GM23338 (cell line): ENCODE measurements around the gene EZH1. TPM values are rescaled to one million over a fixed set of nuclear protein-coding genes. Genes with fewer than 3 reads are reported as not detected.

Source experiments
- ATAC-seq: fragments of 200-7000 bp; cut with Tn5 transposase; 3 replicates; pipeline ENCODE4 v1.9.1; 2020
- DNase-seq: peaks from one replicate; pipeline ENCODE4 v3.0.0-alpha.2; 2015; ENCODE audit warnings: low spot score
- H2AFZ ChIP-seq: fragments of 200-600 bp; sonication (generic); 2 replicates; pipeline ENCODE4 v1.8.0; 2016; ENCODE audit warnings: antibody characterized with exemption, mild to moderate bottlenecking, moderate library complexity
- H3F3A ChIP-seq: fragments of 200-600 bp; sonication (generic); replicated peaks from 2 replicates; pipeline ENCODE4 v1.8.0; 2017; ENCODE audit warnings: antibody characterized with exemption, mixed run types, low read depth
- H3K27ac ChIP-seq: fragments of 200-600 bp; sonication (generic); 2 replicates; pipeline ENCODE4 v1.6.1; 2016; ENCODE audit warnings: low read depth
- H3K27me3 ChIP-seq: fragments of 200-600 bp; sonication (generic); 2 replicates; pipeline ENCODE4 v1.8.0; 2016; ENCODE audit warnings: mild to moderate bottlenecking, mixed run types, moderate library complexity; ENCODE audit not compliant: insufficient read depth
- H3K36me3 ChIP-seq: fragments of 200-600 bp; sonication (generic); 2 replicates; pipeline ENCODE4 v1.8.0; 2016; ENCODE audit warnings: mild to moderate bottlenecking; ENCODE audit not compliant: insufficient read depth
- H3K4me1 ChIP-seq: fragments of 200-600 bp; sonication (generic); 2 replicates; pipeline ENCODE4 v1.8.0; 2016; ENCODE audit warnings: mild to moderate bottlenecking, moderate library complexity; ENCODE audit not compliant: insufficient read depth
- H3K4me2 ChIP-seq: fragments of 200-600 bp; sonication (generic); 2 replicates; pipeline ENCODE4 v1.7.1; 2017; ENCODE audit warnings: mixed run types
- H3K4me3 ChIP-seq: fragments of 200-600 bp; sonication (generic); 2 replicates; pipeline ENCODE4 v1.6.1; 2016; ENCODE audit warnings: mixed run types
- H3K79me2 ChIP-seq: fragments of 200-600 bp; sonication (generic); replicated peaks from 2 replicates; pipeline ENCODE4 v1.8.0; 2017; ENCODE audit warnings: mild to moderate bottlenecking; ENCODE audit not compliant: insufficient read depth
- H3K9me2 ChIP-seq: fragments of 200-600 bp; sonication (generic); 2 replicates; pipeline ENCODE4 v1.8.0; 2017; ENCODE audit not compliant: insufficient read depth
- H4K20me1 ChIP-seq: fragments of 200-600 bp; sonication (generic); replicated peaks from 2 replicates; pipeline ENCODE4 v1.8.0; 2017; ENCODE audit warnings: mild to moderate bottlenecking; ENCODE audit not compliant: insufficient read depth
- H3K27ac Mint-ChIP-seq: 2 replicates; pipeline ENCODE4 v1.8.0; 2020; ENCODE audit warnings: inconsistent platforms, mild to moderate bottlenecking, moderate library complexity, mixed read lengths
- H3K27me3 Mint-ChIP-seq: 3 replicates; pipeline ENCODE4 v1.8.0; 2022; ENCODE audit warnings: low read depth, mild to moderate bottlenecking, moderate library complexity, mixed read lengths, inconsistent platforms; ENCODE audit not compliant: insufficient read depth, poor library complexity
- H3K36me3 Mint-ChIP-seq: 3 replicates; pipeline ENCODE4 v1.8.0; 2021; ENCODE audit warnings: low read depth, mild to moderate bottlenecking, inconsistent platforms, moderate library complexity, mixed read lengths
- H3K4me1 Mint-ChIP-seq: 3 replicates; pipeline ENCODE4 v1.8.0; 2020; ENCODE audit warnings: mild to moderate bottlenecking, inconsistent platforms, mixed read lengths
- H3K4me3 Mint-ChIP-seq: 3 replicates; pipeline ENCODE4 v1.8.0; 2021; ENCODE audit warnings: moderate library complexity, mild to moderate bottlenecking, inconsistent platforms, mixed read lengths
- H3K9me3 Mint-ChIP-seq: 3 replicates; pipeline ENCODE4 v1.8.0; 2020; ENCODE audit warnings: moderate library complexity, mild to moderate bottlenecking, inconsistent platforms, mixed read lengths
- CREB1 ChIP-seq: fragments of 250-450 bp; sonication (Bioruptor Pico); IDR thresholded peaks from 2 replicates; pipeline ENCODE4 v1.5.0; 2020; ENCODE audit warnings: low read depth, mild to moderate bottlenecking, moderate library complexity
- EZH2 ChIP-seq: fragments of 200-600 bp; sonication (generic); IDR thresholded peaks from one replicate; pipeline ENCODE4 v1.8.0; 2017; ENCODE audit warnings: antibody characterized with exemption, mild to moderate bottlenecking, low read depth; ENCODE audit not compliant: unreplicated experiment
- EZH2phosphoT487 ChIP-seq: fragments of 200-600 bp; sonication (generic); IDR thresholded peaks from one replicate; pipeline ENCODE4 v1.8.1; 2018; ENCODE audit warnings: antibody characterized with exemption; ENCODE audit not compliant: unreplicated experiment
- JUNB ChIP-seq: IDR thresholded peaks from one replicate; pipeline ENCODE4 v1.6.1; 2016; ENCODE audit warnings: antibody characterized with exemption; ENCODE audit not compliant: unreplicated experiment
- NANOG ChIP-seq: IDR thresholded peaks from 2 replicates; pipeline ENCODE4 v1.6.1; 2016; ENCODE audit warnings: antibody characterized with exemption, borderline replicate concordance
- POLR2AphosphoS5 ChIP-seq: IDR thresholded peaks from 2 replicates; pipeline ENCODE4 v1.6.1; 2016; ENCODE audit warnings: antibody characterized with exemption, low read depth
- STAT1 ChIP-seq: IDR thresholded peaks from one replicate; pipeline ENCODE4 v1.6.1; 2016; ENCODE audit warnings: antibody characterized with exemption; ENCODE audit not compliant: unreplicated experiment
- ZNF331 ChIP-seq: fragments of 250-450 bp; sonication (Bioruptor Pico); IDR thresholded peaks from 2 replicates; pipeline ENCODE4 v1.5.0; 2020; ENCODE audit warnings: low read depth, mild to moderate bottlenecking, moderate library complexity
- polyA plus RNA-seq: library from polyadenylated mRNA; unstranded; fragments of >200 nt; fragmentation: Nextera tagmentation; extraction: Ambion mirVana; gene quantifications from 2 replicates; pipeline ENCODE4 v1.2.1, GENCODE V29; 2016
- total RNA-seq: library from RNA; depleted of rRNA; stranded (reverse); fragments of >200 nt; shearing (Covaris generic); gene quantifications from 2 replicates; pipeline ENCODE4 v1.2.3, GENCODE V29; 2014
- TF ChIP-seq, protein P1 (sequence below): fragments of 250-450 bp; sonication (Bioruptor Pico); IDR thresholded peaks from 2 replicates; pipeline ENCODE4 v1.5.0; 2020; ENCODE audit warnings: mild to moderate bottlenecking, moderate library complexity
- TF ChIP-seq, protein P2 (sequence below), 2 experiments: fragments of 200-600 bp in 1 of 2; sonication (generic) in 1 of 2; conservative IDR thresholded peaks; 2 replicates each; pipeline versions ENCODE4 v1.5.1 to v1.6.1; 2016 to 2017; ENCODE audit warnings: antibody characterized with exemption in 2 of 2, low read depth in 2 of 2, mild to moderate bottlenecking in 2 of 2, moderate library complexity in 1 of 2
- TF ChIP-seq, protein P3 (sequence below): IDR thresholded peaks from 2 replicates; pipeline ENCODE4 v1.6.1; 2016; ENCODE audit warnings: antibody characterized with exemption
- TF ChIP-seq, protein P4 (sequence below): IDR thresholded peaks from one replicate; pipeline ENCODE4 v1.6.1; 2018; ENCODE audit warnings: antibody characterized with exemption; ENCODE audit not compliant: unreplicated experiment

EZH1 gene
- total and polyA plus RNA-seq, 2 experiments from 2014 or later = 16.9 to 18.0 TPM

DNA sequence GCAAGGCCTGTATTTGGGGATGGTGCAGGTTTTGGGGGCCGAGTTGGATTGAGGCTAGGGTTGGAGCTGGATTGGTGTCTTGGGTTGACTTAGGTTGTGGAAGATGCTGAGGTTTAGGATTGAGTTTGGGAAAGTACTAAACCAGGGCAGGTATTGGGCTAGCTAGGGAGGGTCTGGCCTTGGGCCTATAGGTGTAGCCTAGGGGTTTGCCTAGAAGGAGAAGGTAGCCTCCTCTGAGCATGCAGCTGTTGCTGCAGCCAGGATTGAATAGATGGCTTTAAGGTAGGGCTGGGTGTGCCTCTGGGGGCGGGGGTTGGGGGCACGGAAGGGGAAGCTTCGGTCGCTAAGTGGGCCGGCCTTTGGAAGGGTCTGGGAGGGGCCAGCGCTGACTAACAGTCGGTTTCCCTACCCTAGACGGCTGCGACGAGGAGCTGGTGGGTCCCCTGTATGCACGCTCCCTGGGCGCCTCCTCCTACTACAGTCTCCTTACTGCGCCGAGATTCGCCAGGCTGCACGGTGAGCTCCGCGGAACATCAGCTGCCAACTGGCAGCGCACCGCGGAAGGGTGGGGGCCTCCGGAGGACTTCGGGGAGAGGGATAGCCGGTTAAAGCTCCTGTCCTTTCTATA, 61.3 kb downstream of the EZH1 start:
- Histone ChIP-seq H3F3A (peaks cover 37% of the 10 kb centered on the region), H4K20me1 (0 out of 2 replicates have a peak, but pooled peaks cover 2% of the 10 kb centered on the region), H3K27ac (no peak overlapping the region), H3K79me2 (no peaks in the 10 kb centered on the region), H3K27me3 (peaks cover 55% of the 10 kb centered on the region), H2AFZ (peak overlapping the region; percentile 59; the same call in 1 of the 2 replicates), H3K36me3 (no peaks in the 10 kb centered on the region), H3K4me1 (peaks cover 26% of the 10 kb centered on the region; the same call in 1 of the 2 replicates), H3K4me3 (peak overlapping the region; percentile 67), H3K4me2 (peak overlapping the region; percentile 91), H3K9me2 (no peaks in the 10 kb centered on the region)
- DNase-seq (peak; percentile 77), ATAC-seq (peak; percentile 21)
- Mint-ChIP-seq H3K4me1 (peaks cover 49% of the 10 kb centered on the region), H3K4me3 (peak overlapping the region; percentile 86), H3K36me3 (peaks cover 24% of the 10 kb centered on the region), H3K27ac (no peak overlapping the region), H3K9me3 (peaks cover 3% of the 10 kb centered on the region; the same call in 1 of the 3 replicates), H3K27me3 (peaks cover 45% of the 10 kb centered on the region)
- TF ChIP-seq NANOG (no peak), EZH2 (no peak), JUNB (no peak), ZNF331 (no peak), STAT1 (no peak), POLR2AphosphoS5 (no peak), EZH2phosphoT487 (no peak), CREB1 (CRISPR knock-in tag) (no peak)
- TF ChIP-seq, protein P1, sequence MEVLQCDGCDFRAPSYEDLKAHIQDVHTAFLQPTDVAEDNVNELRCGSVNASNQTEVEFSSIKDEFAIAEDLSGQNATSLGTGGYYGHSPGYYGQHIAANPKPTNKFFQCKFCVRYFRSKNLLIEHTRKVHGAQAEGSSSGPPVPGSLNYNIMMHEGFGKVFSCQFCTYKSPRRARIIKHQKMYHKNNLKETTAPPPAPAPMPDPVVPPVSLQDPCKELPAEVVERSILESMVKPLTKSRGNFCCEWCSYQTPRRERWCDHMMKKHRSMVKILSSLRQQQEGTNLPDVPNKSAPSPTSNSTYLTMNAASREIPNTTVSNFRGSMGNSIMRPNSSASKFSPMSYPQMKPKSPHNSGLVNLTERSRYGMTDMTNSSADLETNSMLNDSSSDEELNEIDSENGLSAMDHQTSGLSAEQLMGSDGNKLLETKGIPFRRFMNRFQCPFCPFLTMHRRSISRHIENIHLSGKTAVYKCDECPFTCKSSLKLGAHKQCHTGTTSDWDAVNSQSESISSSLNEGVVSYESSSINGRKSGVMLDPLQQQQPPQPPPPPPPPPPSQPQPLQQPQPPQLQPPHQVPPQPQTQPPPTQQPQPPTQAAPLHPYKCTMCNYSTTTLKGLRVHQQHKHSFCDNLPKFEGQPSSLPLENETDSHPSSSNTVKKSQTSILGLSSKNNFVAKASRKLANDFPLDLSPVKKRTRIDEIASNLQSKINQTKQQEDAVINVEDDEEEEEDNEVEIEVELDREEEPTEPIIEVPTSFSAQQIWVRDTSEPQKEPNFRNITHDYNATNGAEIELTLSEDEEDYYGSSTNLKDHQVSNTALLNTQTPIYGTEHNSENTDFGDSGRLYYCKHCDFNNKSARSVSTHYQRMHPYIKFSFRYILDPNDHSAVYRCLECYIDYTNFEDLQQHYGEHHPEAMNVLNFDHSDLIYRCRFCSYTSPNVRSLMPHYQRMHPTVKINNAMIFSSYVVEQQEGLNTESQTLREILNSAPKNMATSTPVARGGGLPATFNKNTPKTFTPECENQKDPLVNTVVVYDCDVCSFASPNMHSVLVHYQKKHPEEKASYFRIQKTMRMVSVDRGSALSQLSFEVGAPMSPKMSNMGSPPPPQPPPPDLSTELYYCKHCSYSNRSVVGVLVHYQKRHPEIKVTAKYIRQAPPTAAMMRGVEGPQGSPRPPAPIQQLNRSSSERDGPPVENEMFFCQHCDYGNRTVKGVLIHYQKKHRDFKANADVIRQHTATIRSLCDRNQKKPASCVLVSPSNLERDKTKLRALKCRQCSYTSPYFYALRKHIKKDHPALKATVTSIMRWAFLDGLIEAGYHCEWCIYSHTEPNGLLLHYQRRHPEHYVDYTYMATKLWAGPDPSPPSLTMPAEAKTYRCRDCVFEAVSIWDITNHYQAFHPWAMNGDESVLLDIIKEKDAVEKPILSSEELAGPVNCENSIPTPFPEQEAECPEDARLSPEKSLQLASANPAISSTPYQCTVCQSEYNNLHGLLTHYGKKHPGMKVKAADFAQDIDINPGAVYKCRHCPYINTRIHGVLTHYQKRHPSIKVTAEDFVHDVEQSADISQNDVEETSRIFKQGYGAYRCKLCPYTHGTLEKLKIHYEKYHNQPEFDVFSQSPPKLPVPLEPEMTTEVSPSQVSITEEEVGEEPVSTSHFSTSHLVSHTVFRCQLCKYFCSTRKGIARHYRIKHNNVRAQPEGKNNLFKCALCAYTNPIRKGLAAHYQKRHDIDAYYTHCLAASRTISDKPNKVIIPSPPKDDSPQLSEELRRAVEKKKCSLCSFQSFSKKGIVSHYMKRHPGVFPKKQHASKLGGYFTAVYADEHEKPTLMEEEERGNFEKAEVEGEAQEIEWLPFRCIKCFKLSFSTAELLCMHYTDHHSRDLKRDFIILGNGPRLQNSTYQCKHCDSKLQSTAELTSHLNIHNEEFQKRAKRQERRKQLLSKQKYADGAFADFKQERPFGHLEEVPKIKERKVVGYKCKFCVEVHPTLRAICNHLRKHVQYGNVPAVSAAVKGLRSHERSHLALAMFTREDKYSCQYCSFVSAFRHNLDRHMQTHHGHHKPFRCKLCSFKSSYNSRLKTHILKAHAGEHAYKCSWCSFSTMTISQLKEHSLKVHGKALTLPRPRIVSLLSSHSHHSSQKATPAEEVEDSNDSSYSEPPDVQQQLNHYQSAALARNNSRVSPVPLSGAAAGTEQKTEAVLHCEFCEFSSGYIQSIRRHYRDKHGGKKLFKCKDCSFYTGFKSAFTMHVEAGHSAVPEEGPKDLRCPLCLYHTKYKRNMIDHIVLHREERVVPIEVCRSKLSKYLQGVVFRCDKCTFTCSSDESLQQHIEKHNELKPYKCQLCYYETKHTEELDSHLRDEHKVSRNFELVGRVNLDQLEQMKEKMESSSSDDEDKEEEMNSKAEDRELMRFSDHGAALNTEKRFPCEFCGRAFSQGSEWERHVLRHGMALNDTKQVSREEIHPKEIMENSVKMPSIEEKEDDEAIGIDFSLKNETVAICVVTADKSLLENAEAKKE = no peak
- TF ChIP-seq, protein P2, sequence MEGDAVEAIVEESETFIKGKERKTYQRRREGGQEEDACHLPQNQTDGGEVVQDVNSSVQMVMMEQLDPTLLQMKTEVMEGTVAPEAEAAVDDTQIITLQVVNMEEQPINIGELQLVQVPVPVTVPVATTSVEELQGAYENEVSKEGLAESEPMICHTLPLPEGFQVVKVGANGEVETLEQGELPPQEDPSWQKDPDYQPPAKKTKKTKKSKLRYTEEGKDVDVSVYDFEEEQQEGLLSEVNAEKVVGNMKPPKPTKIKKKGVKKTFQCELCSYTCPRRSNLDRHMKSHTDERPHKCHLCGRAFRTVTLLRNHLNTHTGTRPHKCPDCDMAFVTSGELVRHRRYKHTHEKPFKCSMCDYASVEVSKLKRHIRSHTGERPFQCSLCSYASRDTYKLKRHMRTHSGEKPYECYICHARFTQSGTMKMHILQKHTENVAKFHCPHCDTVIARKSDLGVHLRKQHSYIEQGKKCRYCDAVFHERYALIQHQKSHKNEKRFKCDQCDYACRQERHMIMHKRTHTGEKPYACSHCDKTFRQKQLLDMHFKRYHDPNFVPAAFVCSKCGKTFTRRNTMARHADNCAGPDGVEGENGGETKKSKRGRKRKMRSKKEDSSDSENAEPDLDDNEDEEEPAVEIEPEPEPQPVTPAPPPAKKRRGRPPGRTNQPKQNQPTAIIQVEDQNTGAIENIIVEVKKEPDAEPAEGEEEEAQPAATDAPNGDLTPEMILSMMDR (conservative IDR thresholded peaks at IDR 0.05; ENCODE audit: low read depth in 2 of 2) = no peak
- TF ChIP-seq, protein P3, sequence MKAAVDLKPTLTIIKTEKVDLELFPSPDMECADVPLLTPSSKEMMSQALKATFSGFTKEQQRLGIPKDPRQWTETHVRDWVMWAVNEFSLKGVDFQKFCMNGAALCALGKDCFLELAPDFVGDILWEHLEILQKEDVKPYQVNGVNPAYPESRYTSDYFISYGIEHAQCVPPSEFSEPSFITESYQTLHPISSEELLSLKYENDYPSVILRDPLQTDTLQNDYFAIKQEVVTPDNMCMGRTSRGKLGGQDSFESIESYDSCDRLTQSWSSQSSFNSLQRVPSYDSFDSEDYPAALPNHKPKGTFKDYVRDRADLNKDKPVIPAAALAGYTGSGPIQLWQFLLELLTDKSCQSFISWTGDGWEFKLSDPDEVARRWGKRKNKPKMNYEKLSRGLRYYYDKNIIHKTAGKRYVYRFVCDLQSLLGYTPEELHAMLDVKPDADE = no peak
- TF ChIP-seq, protein P4, sequence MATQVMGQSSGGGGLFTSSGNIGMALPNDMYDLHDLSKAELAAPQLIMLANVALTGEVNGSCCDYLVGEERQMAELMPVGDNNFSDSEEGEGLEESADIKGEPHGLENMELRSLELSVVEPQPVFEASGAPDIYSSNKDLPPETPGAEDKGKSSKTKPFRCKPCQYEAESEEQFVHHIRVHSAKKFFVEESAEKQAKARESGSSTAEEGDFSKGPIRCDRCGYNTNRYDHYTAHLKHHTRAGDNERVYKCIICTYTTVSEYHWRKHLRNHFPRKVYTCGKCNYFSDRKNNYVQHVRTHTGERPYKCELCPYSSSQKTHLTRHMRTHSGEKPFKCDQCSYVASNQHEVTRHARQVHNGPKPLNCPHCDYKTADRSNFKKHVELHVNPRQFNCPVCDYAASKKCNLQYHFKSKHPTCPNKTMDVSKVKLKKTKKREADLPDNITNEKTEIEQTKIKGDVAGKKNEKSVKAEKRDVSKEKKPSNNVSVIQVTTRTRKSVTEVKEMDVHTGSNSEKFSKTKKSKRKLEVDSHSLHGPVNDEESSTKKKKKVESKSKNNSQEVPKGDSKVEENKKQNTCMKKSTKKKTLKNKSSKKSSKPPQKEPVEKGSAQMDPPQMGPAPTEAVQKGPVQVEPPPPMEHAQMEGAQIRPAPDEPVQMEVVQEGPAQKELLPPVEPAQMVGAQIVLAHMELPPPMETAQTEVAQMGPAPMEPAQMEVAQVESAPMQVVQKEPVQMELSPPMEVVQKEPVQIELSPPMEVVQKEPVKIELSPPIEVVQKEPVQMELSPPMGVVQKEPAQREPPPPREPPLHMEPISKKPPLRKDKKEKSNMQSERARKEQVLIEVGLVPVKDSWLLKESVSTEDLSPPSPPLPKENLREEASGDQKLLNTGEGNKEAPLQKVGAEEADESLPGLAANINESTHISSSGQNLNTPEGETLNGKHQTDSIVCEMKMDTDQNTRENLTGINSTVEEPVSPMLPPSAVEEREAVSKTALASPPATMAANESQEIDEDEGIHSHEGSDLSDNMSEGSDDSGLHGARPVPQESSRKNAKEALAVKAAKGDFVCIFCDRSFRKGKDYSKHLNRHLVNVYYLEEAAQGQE = no peak
